Occipital lobe (tissue), 2 donors: Measurements from ENCODE around the gene FAM240A. TPM values are rescaled to one million over a fixed set of nuclear protein-coding genes. Genes with fewer than 3 reads are reported as not detected.

Source experiments
- DNase-seq: peaks from one replicate; lab custom pipeline; 2025; lab: John Stamatoyannopoulos, UW
- total RNA-seq: library from RNA; depleted of rRNA; stranded (reverse); fragments of >200 nt; gene quantifications from one replicate; pipeline ENCODE4 v1.2.3, GENCODE V29; 2014

Gene FAM240A
- total RNA-seq, 1 donor from 2014 or later: not detected

DNA sequence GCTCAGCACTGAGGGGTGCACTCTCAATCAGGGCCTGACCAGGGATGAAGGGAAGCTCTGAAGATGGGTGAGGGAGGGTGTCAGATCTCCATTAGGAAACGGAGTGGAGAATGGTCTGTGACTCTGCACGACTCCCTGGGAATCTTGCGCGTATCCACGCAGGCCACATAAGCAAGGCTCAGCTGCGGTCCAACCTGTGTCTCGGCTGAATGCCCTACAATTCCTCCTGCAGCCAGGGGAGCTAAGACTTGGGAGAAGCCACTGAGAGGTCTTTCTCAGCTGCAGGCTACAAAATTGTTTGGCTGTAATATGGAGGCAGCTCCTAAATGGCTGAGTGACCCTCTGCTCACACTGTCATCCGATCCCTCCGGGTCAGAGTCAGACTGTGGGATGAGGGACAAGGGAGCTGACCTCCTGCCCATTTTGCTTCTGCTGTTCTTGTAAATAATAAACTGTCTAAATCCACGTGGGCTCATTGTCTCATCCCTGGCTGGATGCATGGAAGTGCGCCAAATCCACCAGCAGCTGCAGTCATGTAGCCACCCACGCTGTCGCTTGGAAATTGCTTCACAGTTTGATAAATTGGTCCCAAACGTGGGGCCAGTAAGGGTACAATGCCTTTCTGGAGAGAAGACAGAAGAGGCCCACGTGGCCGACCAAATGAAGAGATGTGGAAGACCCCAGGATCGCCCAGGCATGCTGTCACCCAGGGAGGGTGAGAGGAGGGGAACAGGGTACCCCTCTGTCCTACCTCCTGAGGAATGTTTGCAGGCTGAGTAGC is 50.6 kb downstream of the FAM240A start:
- DNase-seq: peak; percentile 81

- no peak for DNase-seq
Measured at GRCh38 chr3:46663591-46664135, 51.3 kb downstream of the FAM240A start.

- no peak for DNase-seq
Measured at GRCh38 chr3:46664188-46664970, 52.1 kb downstream of the FAM240A start.

- DNase-seq: peak; percentile 53
Measured at GRCh38 chr3:46664971-46665762, 52.8 kb downstream of the FAM240A start.

DNA sequence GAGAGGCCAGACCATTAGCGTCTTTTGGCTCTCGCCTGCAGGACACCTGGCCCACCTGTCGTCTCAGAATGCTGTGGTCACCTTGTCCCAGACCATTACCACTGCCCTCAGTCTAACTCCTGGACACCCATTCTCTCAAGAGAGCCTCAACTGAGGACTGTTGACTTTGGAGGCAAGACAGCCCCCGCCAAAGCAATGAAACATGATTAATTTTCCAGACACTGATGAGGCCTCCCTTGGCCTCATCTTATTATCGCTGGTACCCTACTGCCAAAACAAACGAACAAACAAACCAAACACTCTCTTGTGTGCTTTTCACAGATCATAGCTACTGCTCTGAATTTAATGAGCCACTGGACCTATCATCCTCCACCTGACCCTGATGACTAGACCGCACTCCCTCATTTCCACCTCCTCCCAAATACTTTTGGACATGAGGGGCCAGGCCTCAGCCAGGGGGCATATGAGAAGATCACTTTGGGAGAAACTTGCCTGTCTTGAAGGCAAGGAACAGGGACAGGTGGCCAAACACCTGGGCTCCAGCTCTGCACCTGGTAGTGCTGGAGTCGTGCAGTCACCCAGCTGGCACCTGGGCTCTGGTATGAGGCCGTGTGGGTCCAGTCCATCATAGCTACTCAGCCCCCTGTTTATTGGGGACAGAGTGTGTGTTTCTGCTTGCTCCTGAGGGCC is 53.6 kb downstream of the FAM240A start:
- DNase-seq: no peak

- no peak for DNase-seq
Measured at GRCh38 chr3:46666453-46666845, 54.1 kb downstream of the FAM240A start.

DNA sequence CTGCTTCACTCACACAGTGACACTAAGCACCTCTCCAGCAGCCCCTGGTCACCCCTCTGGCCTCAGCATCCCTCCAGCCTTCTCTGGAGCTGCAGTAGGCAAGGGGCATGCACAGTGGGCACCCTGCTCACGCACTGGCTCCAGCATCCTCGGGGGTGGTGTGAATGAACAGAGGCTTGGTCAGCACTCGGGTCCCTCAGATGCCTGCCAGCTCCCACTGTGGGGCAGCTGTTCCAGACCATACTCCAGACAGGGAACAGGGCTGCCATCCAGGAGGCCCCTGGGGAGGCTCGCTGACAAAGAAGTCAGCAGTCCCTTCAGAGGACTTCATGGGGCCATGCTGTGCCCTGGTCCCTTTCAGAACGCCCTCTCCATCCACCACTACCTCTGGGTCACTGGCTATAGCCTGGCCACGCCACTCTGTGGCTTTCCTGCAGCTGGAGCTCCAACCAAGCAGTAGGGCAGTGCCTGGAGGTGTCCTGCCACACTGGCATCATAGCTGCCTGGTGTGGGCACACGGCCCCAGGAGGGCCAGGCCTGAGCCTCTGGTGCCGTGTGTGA is 54.8 kb downstream of the FAM240A start:
- DNase-seq: no peak

GRCh38 chr3:46667657-46668056 is 55.3 kb downstream of the FAM240A start:
- no peak for DNase-seq

DNA sequence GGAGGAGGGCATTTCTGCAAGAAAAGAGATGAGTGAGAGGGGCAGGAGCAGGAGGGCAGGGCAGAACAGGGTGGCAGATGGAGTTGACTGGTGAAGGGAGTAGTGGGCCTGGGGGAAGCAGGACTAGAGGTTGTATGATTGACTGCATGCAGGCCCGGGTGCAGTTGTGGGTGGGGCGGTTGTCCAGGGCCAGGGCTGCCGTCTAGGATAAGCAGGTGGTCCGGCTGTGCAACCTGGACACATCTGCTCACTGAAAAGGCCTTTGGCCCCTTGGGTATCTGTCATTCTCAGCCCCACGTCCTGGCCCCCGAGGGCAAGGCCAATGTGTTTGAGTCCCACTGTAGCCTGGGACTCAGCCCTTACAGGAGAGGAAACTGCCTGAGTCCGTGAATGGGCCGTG is 55.8 kb downstream of the FAM240A start:
- DNase-seq: no peak

- DNase-seq: no peak
Measured at GRCh38 chr3:46668591-46668990, 56.3 kb downstream of the FAM240A start.

- no peak for DNase-seq
Measured at GRCh38 chr3:46669191-46669999, 57.1 kb downstream of the FAM240A start.

DNA sequence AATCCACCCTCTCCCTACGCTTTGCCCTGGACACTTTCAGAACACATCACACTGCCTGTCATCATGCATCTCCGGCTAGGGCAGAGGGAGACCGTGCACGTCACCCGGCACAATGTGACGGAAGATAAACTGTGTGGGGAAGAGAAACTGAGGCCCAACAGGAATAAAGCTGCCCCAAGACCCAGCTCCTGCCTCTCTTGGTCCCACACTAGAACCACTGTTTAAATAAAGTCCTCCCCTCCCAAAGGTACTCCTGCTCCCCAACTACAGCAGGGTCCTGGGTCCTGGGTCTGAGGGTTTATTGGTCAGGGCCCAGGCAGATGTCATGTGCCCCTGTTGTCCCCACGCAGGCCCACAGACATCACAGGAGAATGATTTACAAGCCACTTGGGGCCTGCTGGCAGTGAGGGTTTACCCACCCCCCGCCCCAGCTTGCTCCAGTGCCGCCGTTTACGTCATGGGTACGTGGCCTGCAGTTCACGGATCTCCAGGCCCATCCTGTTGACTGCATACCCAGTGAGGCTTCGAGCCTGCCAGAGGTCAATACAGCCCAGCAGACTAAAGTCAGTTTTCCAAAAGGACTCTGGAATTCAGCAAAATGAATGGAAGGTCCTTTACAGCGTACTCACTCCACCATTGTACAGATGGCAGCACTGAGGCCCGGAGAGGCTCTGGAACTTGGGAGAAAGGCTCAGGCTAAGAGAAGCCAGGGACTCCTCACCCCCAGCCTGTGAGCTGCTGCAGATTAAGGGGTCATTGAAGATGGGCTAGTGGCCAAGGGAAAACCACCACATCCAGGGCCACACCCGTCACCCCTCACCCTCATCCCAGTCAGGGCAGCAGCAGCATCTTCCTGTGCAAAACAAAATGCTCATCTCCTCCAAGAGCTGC is 57.9 kb downstream of the FAM240A start:
- DNase-seq: no peak

GRCh38 chr3:46670891-46671427 is 58.6 kb downstream of the FAM240A start:
- DNase-seq: no peak

GRCh38 chr3:46671541-46672348 is 59.4 kb downstream of the FAM240A start:
- no peak for DNase-seq

DNA sequence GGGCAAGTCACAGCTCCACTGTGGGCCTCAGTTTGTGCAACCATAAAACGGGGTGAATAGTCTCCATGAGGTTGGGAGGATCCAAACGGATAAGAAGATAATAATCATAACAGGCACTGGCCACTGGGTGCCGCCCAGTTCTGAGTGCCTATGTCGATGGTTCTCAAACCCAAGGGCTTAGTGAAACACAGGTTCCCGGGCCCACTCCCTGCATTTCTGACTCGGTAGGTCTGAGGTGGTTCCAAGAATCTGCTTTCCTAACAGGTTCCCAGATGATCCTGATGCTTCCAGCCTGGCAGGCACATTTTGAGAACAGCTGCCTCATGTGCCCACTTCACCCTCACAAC is 60.0 kb downstream of the FAM240A start:
- no peak for DNase-seq

- no peak for DNase-seq
Measured at GRCh38 chr3:46673151-46674030, 61.1 kb downstream of the FAM240A start.
